Psoas muscle (tissue), 8 donors: ENCODE results near the gene B4GALT2. TPM values are rescaled to one million over a fixed set of nuclear protein-coding genes. Genes with fewer than 3 reads are reported as not detected.

Experiments used
- ATAC-seq, 4 donors: fragments of 200-7000 bp; cut with Tn5 transposase; one replicate each; pipeline ENCODE4 v1.9.1; 2020; ENCODE audit warnings: moderate library complexity in 3 of 4, mild to moderate bottlenecking in 2 of 4
- DNase-seq, 2 donors: peaks; one replicate each; pipeline ENCODE4 v3.0.0-alpha.2; 2020
- H3K27ac ChIP-seq: fragments of 200-600 bp; one replicate; pipeline ENCODE4 v1.8.0; 2022
- H3K27me3 ChIP-seq, 3 donors: fragments of 200-600 bp in 1 of 3; one replicate each; pipeline versions ENCODE4 v1.6.1 to v1.8.0; 2013 to 2022; ENCODE audit warnings: low read length in 2 of 3, mild to moderate bottlenecking in 2 of 3, moderate library complexity in 1 of 3; ENCODE audit not compliant: insufficient read depth in 3 of 3
- H3K36me3 ChIP-seq, 2 donors: fragments of 200-600 bp in 1 of 2; one replicate each; pipeline versions ENCODE4 v1.6.1 to v1.8.0; 2013 to 2022; ENCODE audit warnings: low read depth in 1 of 2, mild to moderate bottlenecking in 1 of 2, moderate library complexity in 1 of 2; ENCODE audit not compliant: insufficient read depth in 1 of 2
- H3K4me1 ChIP-seq: fragments of 200-600 bp; one replicate; pipeline ENCODE4 v1.8.0; 2022
- H3K4me3 ChIP-seq: fragments of 200-600 bp; one replicate; pipeline ENCODE4 v1.8.0; 2022; ENCODE audit warnings: mild to moderate bottlenecking
- H3K9me3 ChIP-seq: fragments of 200-600 bp; one replicate; pipeline ENCODE4 v1.8.0; 2022
- CTCF ChIP-seq: fragments of 200-600 bp; IDR thresholded peaks from one replicate; pipeline ENCODE4 v1.8.0; 2022; ENCODE audit warnings: antibody characterized with exemption
- WGBS, 3 donors: extraction: QIAGEN DNeasy Blood & Tissue Kit; methylation state at CpG; one replicate each; pipeline versions ENCODE4 v1.1.6 to v1.1.7; 2013; 5-methylcytosine and 5-hydroxymethylcytosine counted together
- intact Hi-C, 2 donors: fragments of 100-400 bp; cut with DNase I; formaldehyde crosslinking; loops; one replicate each; pipeline versions ENCODE4 v1.11.0 to v1.14.2; 2022
- polyA plus RNA-seq, 3 donors: library from polyadenylated mRNA; stranded (reverse); fragments of 200-250 nt; gene quantifications; one replicate each; pipeline ENCODE4 v1.2.3, GENCODE V29; 2013
- total RNA-seq, 4 donors: library from RNA; stranded (reverse); fragmentation: NEBNext Ultra II Directional in 2 of 4; extraction: Animal tissue kit (Norgen Biotek cat#: 25700) in 2 of 4; gene quantifications; one replicate each; pipeline versions ENCODE4 v1.2.1 to v1.2.4, GENCODE V29; 2021 to 2023
- donor health status: healthy with polysubstance abuse.
- donor health status: DM: no; HTN: no; CAD: no; lungs with moderate emphysema.
- donor health status: Bipolar disorder and iron deficiency.
- donor health status: healthy.
- donor health status: DM: yes; HTN: yes; CAD: no.
- donor health status: DM: no; HTN: no; CAD: no.
- donor health status: DM: no; HTN: no; CAD: no.
- donor health status: DM: yes; HTN: yes; CAD: no.

B4GALT2 gene
- total and polyA plus RNA-seq, 7 donors = 33.5 to 81.0 (median 54.9) TPM

- Histone ChIP-seq H3K4me3 (peak within 1 kb of the TSS; percentile 94), H3K27ac (peak within 1 kb of the TSS; percentile 97), H3K4me1 (peaks cover 51% of the 10 kb centered on the region), H3K9me3 (no peaks in the 10 kb centered on the region), H3K36me3 (peaks cover 2 to 40% of the 10 kb centered on the region in 2 donors), H3K27me3 (no peaks in the 10 kb centered on the region)
- peak; percentile 80 to 85 (median 82) for ATAC-seq
- 0 to 1% (median 0%) methylated on average over 55 to 93 of the region's 93 CpGs for WGBS, 3 donors
- TF ChIP-seq CTCF = peak; percentile 25
- DNase-seq = peak; percentile 97 to 99
- intact Hi-C loops = no loop called here
These were observed 4.4 kb upstream of the B4GALT2 start, which contains the start of gene ATP6V0B for GRCh38 chr1:43974443-43975248. ATP6V0B (plus strand) TSS chr1:43974960; CDS start chr1:43975041, 81 bp downstream.

- intact Hi-C loops = no loop called here
- Histone ChIP-seq H3K36me3 (peaks cover 2 to 40% of the 10 kb centered on the region in 2 donors), H3K4me1 (peaks cover 50% of the 10 kb centered on the region), H3K27ac (peak overlapping the region; percentile 97), H3K27me3 (no peaks in the 10 kb centered on the region), H3K9me3 (no peaks in the 10 kb centered on the region), H3K4me3 (peak overlapping the region; percentile 94)
- DNase-seq (peak; percentile 64 to 79), ATAC-seq (peak in 2 of 4 donors; percentile 7 to 12)
- no peak for TF ChIP-seq CTCF
- WGBS, 3 donors = 2 to 3% (median 2%) methylated on average over 26 to 34 of the region's 34 CpGs
These were observed 3.6 kb upstream of the B4GALT2 start for GRCh38 chr1:43975249-43975961.

DNA sequence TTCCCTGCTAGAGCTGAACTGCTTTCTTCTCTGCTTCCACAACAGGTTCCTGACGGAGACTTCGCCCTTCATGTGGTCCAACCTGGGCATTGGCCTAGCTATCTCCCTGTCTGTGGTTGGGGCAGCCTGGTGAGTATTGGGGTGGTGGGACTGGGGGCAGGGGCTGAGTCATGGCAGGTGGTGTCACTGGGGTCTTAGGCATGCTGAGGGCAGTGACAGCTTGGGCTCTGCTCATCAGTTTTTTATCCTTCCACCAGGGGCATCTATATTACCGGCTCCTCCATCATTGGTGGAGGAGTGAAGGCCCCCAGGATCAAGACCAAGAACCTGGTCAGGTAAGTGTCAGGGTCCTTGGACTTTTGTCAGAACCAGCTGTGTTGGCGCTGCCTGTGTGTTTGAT, 3.0 kb upstream of the B4GALT2 start:
- Histone ChIP-seq H3K27ac (no peak overlapping the region), H3K36me3 (peaks cover 2 to 40% of the 10 kb centered on the region in 2 donors), H3K27me3 (no peaks in the 10 kb centered on the region), H3K4me1 (peaks cover 46% of the 10 kb centered on the region), H3K9me3 (no peaks in the 10 kb centered on the region), H3K4me3 (peak overlapping the region; percentile 94)
- no peak for DNase-seq
- intact Hi-C loops = no loop called here
- TF ChIP-seq CTCF = no peak
- no peak for ATAC-seq
- 76 to 89% (median 79%) methylated on average over 4 of the region's 4 CpGs for WGBS, 3 donors

DNA sequence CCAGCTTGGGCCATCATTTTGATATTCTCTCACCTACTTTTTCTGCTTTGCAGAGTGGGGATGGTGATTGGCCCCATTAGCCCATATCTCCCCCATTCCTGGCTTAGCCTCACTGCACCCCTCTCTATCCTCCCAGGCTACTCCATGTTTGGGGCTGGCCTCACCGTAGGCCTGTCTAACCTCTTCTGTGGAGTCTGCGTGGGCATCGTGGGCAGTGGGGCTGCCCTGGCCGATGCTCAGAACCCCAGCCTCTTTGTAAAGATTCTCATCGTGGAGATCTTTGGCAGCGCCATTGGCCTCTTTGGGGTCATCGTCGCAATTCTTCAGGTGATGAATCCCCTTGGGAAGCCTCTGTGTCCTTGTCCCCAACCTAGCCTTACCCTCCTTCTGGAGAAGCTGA, 2.1 kb upstream of the B4GALT2 start:
- no peak for ATAC-seq
- Histone ChIP-seq H3K36me3 (peaks cover 2 to 42% of the 10 kb centered on the region in 2 donors), H3K9me3 (no peaks in the 10 kb centered on the region), H3K4me3 (peak overlapping the region; percentile 27), H3K4me1 (peaks cover 39% of the 10 kb centered on the region), H3K27me3 (no peaks in the 10 kb centered on the region), H3K27ac (no peak overlapping the region)
- no peak for DNase-seq
- TF ChIP-seq CTCF = no peak
- intact Hi-C loops = no loop called here
- WGBS, 3 donors = 88 to 93% (median 92%) methylated on average over 8 of the region's 8 CpGs
